GM21723 (cell line): Measurements from ENCODE around the gene SMURF1.
"Not testable (repeated sequence)": the region's sequence is repeated elsewhere in the genome, so short reads cannot be mapped to it uniquely, and the experiment has no call there.

Experiments used
- ATAC-seq: cut with Tn5 transposase; IDR thresholded peaks from one replicate; pipeline ENCODE4 v1.9.1; 2021; ENCODE audit warnings: mild to moderate bottlenecking, moderate library complexity; ENCODE audit not compliant: unreplicated experiment

The SMURF1 gene

GRCh38 chr7:99070361-99070760, 73.5 kb downstream of the SMURF1 start:
- no peak for ATAC-seq

- ATAC-seq = no peak
Observed at GRCh38 chr7:99061001-99061776, 82.7 kb downstream of the SMURF1 start.

GRCh38 chr7:99054781-99055180, 89.1 kb downstream of the SMURF1 start:
- ATAC-seq = no peak

GRCh38 chr7:99050971-99051370, 92.9 kb downstream of the SMURF1 start:
- ATAC-seq = no peak

- no peak for ATAC-seq
Observed at GRCh38 chr7:99047526-99048077, 96.3 kb downstream of the SMURF1 start.

- ATAC-seq = no peak
Observed at GRCh38 chr7:99046722-99047121, 97.2 kb downstream of the SMURF1 start.

- not testable (repeated sequence) for ATAC-seq
Observed at GRCh38 chr7:99046262-99046661, 97.6 kb downstream of the SMURF1 start.

GRCh38 chr7:99044858-99045257, 99.0 kb downstream of the SMURF1 start:
- ATAC-seq = not testable (repeated sequence)

- no peak for ATAC-seq
Observed at GRCh38 chr7:99042957-99043356, 101.0 kb downstream of the SMURF1 start.

GRCh38 chr7:99041526-99041925, 102.4 kb downstream of the SMURF1 start:
- no peak for ATAC-seq

GRCh38 chr7:99040104-99040958, 103.6 kb downstream of the SMURF1 start:
- peak; percentile 59 for ATAC-seq

GRCh38 chr7:99039384-99039891, 104.5 kb downstream of the SMURF1 start:
- ATAC-seq = no peak

- ATAC-seq = no peak
Observed at GRCh38 chr7:99038086-99038855, 105.6 kb downstream of the SMURF1 start.

- ATAC-seq = no peak
Observed at GRCh38 chr7:99037327-99037940, 106.5 kb downstream of the SMURF1 start.

GRCh38 chr7:99036546-99037111, 107.3 kb downstream of the SMURF1 start:
- no peak for ATAC-seq

GRCh38 chr7:99035723-99036545, 108.0 kb downstream of the SMURF1 start:
- ATAC-seq = no peak

GRCh38 chr7:99034932-99035722, 108.8 kb downstream of the SMURF1 start:
- no peak for ATAC-seq

GRCh38 chr7:99033765-99034164, 110.1 kb downstream of the SMURF1 start:
- no peak for ATAC-seq
